H1 (cell line): ENCODE data around the gene PCDH7. TPM values are rescaled to one million over a fixed set of nuclear protein-coding genes. Genes with fewer than 3 reads are reported as not detected.

Source experiments
- ASH2L ChIP-seq: fragments of 200-600, 300-600 bp; sonication (generic); IDR thresholded peaks from one replicate; pipeline ENCODE4 v1.7.1; 2017; ENCODE audit warnings: low read length
- CHD2 ChIP-seq: IDR thresholded peaks from 2 replicates; pipeline ENCODE4 v1.6.1; 2012; ENCODE audit warnings: low read length, improper control_type of control experiment
- CHD7 ChIP-seq: fragments of 300-600 bp; sonication (generic); IDR thresholded peaks from 2 replicates; pipeline ENCODE4 v1.7.1; 2012; ENCODE audit warnings: low read length, moderate library complexity, mild to moderate bottlenecking, inconsistent platforms; ENCODE audit not compliant: insufficient replicate concordance
- SIRT6 ChIP-seq: IDR thresholded peaks from one replicate; pipeline ENCODE4 v1.7.1; 2012; ENCODE audit warnings: low read length, inconsistent platforms
- SP1 ChIP-seq: IDR thresholded peaks from 2 replicates; pipeline ENCODE4 v1.6.1; 2011; ENCODE audit warnings: low read depth, low read length
- TAF7 ChIP-seq: optimal IDR thresholded peaks from 2 replicates; pipeline ENCODE3; 2011; ENCODE audit warnings: low read depth, mild to moderate bottlenecking, inconsistent platforms, low read length, moderate library complexity, borderline replicate concordance
- ZNF274 ChIP-seq: IDR thresholded peaks from 2 replicates; pipeline ENCODE4 v1.7.0; 2012; ENCODE audit warnings: low read length, borderline replicate concordance; ENCODE audit errors: extremely low read depth
- polyA plus RNA-seq, 7 experiments: library from polyadenylated mRNA; depleted of rRNA in 3 of 7; stranded (reverse) in 5 of 7; unstranded in 2 of 7; fragments of >200 nt in 5 of 7; fragments of 200-250 nt in 2 of 7; gene quantifications; 1 replicate in 5 of 7; 2 replicates in 1 of 7; 4 replicates in 1 of 7; pipeline versions ENCODE4 v1.2.1 to v1.2.3, GENCODE V29; 2011 to 2013; ENCODE audit warnings: missing spikeins in 2 of 7, mixed read lengths in 2 of 7
- total RNA-seq: library from RNA; stranded (reverse); fragmentation: NEBNext Ultra II Directional; extraction: Animal tissue kit (Norgen Biotek cat#: 25700); gene quantifications from 2 replicates; pipeline ENCODE4 v1.2.1, GENCODE V29; 2021

The PCDH7 gene
- total and polyA plus RNA-seq, 2 of the 8 experiments (the other 6 are each of a cell fraction or from before 2014, with no cell fraction given), result 3.1 to 6.1 TPM

GRCh38 chr4:30744386-30744785, 24.2 kb downstream of the PCDH7 start (continued):
- no peak for TF ChIP-seq CHD7
- TF ChIP-seq SIRT6, result no peak
- no peak for TF ChIP-seq ASH2L
- TF ChIP-seq CHD2, result no peak
- TF ChIP-seq TAF7, result no peak
- no peak for TF ChIP-seq ZNF274
- no peak for TF ChIP-seq SP1
